Mesothelial cell of epicardium (in vitro differentiated cells): ENCODE results near the gene DPY19L1. TPM values are rescaled to one million over a fixed set of nuclear protein-coding genes. Genes with fewer than 3 reads are reported as not detected.
"Not testable (repeated sequence)": the region's sequence is repeated elsewhere in the genome, so short reads cannot be mapped to it uniquely, and the experiment has no call there.

Experiments used
- DNase-seq, 2 experiments: peaks; one replicate each; pipeline ENCODE4 v3.0.0; 2021; ENCODE audit warnings: low spot score in 2 of 2; ENCODE audit not compliant: unreplicated experiment in 2 of 2
- H3K27ac Mint-ChIP-seq: 2 replicates; pipeline ENCODE4 v1.8.0; 2021; ENCODE audit warnings: mixed read lengths
- H3K27me3 Mint-ChIP-seq: 2 replicates; pipeline ENCODE4 v1.8.0; 2021; ENCODE audit warnings: low read depth, mixed read lengths
- H3K36me3 Mint-ChIP-seq: 2 replicates; pipeline ENCODE4 v1.8.0; 2021; ENCODE audit warnings: mixed read lengths
- H3K4me1 Mint-ChIP-seq: 2 replicates; pipeline ENCODE4 v1.8.0; 2021; ENCODE audit warnings: mixed read lengths
- H3K4me3 Mint-ChIP-seq: 2 replicates; pipeline ENCODE4 v1.8.0; 2021; ENCODE audit warnings: mild to moderate bottlenecking, moderate library complexity, mixed read lengths
- H3K9me3 Mint-ChIP-seq: 2 replicates; pipeline ENCODE4 v1.8.0; 2021; ENCODE audit warnings: mixed read lengths
- CTCF ChIP-seq: fragments of 200-600 bp; sonication (generic); IDR thresholded peaks from one replicate; pipeline ENCODE4 v1.5.0; 2021; ENCODE audit warnings: antibody characterized with exemption; ENCODE audit not compliant: unreplicated experiment
- total RNA-seq: library from RNA; stranded (reverse); gene quantifications from 3 replicates; pipeline ENCODE4 v1.2.1, GENCODE V29; 2021

The DPY19L1 gene
- total RNA-seq, 1 donor from 2014 or later: 21.8 TPM

- no peak overlapping the region for H3K4me3 Mint-ChIP-seq
- H3K27me3 Mint-ChIP-seq: no peaks in the 10 kb centered on the region
- TF ChIP-seq CTCF: no peak
- no peak overlapping the region for H3K27ac Mint-ChIP-seq
- H3K9me3 Mint-ChIP-seq: peaks cover 13% of the 10 kb centered on the region
- DNase-seq: no peak
- H3K4me1 Mint-ChIP-seq: no peaks in the 10 kb centered on the region
- H3K36me3 Mint-ChIP-seq: peaks cover 15% of the 10 kb centered on the region
Measured at GRCh38 chr7:34958021-34958420, 79.3 kb downstream of the DPY19L1 start.

DNA sequence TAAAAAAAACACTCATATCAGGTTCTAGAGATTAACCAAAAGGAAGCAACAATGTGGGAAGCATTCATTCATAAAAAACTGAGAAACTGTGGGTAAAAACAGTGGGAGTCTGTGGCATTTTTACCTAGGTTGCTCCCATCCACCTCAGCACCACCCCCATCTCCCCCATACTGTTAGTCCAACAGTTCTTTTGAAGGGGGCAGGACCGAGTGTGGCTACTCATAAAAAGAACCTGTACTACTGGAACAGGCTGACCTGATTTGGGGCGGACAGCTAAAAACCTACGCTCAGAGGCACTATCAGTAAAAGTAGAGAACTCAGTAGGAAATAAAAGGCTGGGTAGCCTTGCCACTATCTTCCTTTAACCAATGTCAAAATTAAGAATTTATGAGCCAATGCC is 84.5 kb downstream of the DPY19L1 start:
- Mint-ChIP-seq H3K27me3 (no peaks in the 10 kb centered on the region), H3K9me3 (peaks cover 6% of the 10 kb centered on the region)
- TF ChIP-seq CTCF: no peak

DNA sequence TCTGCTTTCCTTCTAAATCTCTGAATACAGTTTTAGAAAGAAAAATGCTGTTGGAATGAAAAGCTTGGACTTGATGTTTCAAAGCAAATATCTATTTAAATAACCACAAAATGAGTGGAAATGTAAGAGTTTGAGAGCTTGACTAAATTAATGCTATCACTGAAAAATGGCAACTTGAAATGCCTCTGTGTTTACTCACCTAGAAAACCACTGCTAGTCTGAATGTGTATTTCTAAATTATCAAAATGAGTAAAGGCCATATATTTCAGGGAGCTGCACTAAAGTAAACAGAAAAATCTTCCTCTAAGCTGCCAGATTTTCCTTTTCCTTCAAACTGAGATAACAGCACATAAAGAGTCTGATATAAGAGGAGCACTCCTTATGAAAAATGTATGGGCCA is 87.9 kb downstream of the DPY19L1 start:
- no peak for TF ChIP-seq CTCF
- Mint-ChIP-seq H3K36me3 (peaks cover 8% of the 10 kb centered on the region), H3K4me3 (no peak overlapping the region), H3K27ac (peak overlapping the region; percentile 12), H3K9me3 (peaks cover 6% of the 10 kb centered on the region), H3K27me3 (no peaks in the 10 kb centered on the region), H3K4me1 (peaks cover 10% of the 10 kb centered on the region)
- DNase-seq: no peak

More for the DNA sequence above, 84.5 kb downstream of the DPY19L1 start:
- H3K27ac Mint-ChIP-seq: no peak overlapping the region
- DNase-seq: no peak
- H3K36me3 Mint-ChIP-seq: peaks cover 10% of the 10 kb centered on the region
- H3K4me3 Mint-ChIP-seq: no peak overlapping the region
- peaks cover 6% of the 10 kb centered on the region for H3K4me1 Mint-ChIP-seq

- H3K27me3 Mint-ChIP-seq, H3K4me3 Mint-ChIP-seq, H3K36me3 Mint-ChIP-seq, DNase-seq, H3K4me1 Mint-ChIP-seq, H3K9me3 Mint-ChIP-seq, H3K27ac Mint-ChIP-seq: not testable (repeated sequence)
Measured at GRCh38 chr7:34947427-34947826, 89.9 kb downstream of the DPY19L1 start.

- no peaks in the 10 kb centered on the region for H3K9me3 Mint-ChIP-seq
- DNase-seq: no peak
- H3K4me3 Mint-ChIP-seq: no peak overlapping the region
- no peak overlapping the region for H3K27ac Mint-ChIP-seq
- H3K36me3 Mint-ChIP-seq: peaks cover 2% of the 10 kb centered on the region
- peaks cover 10% of the 10 kb centered on the region for H3K4me1 Mint-ChIP-seq
- H3K27me3 Mint-ChIP-seq: no peaks in the 10 kb centered on the region
- no peak for TF ChIP-seq CTCF
Measured at GRCh38 chr7:34946486-34946885, 90.8 kb downstream of the DPY19L1 start.

GRCh38 chr7:34945894-34946477 is 91.3 kb downstream of the DPY19L1 start:
- not testable (repeated sequence) for H3K27ac Mint-ChIP-seq, H3K9me3 Mint-ChIP-seq, H3K27me3 Mint-ChIP-seq, H3K4me1 Mint-ChIP-seq, H3K4me3 Mint-ChIP-seq, DNase-seq, H3K36me3 Mint-ChIP-seq

DNA sequence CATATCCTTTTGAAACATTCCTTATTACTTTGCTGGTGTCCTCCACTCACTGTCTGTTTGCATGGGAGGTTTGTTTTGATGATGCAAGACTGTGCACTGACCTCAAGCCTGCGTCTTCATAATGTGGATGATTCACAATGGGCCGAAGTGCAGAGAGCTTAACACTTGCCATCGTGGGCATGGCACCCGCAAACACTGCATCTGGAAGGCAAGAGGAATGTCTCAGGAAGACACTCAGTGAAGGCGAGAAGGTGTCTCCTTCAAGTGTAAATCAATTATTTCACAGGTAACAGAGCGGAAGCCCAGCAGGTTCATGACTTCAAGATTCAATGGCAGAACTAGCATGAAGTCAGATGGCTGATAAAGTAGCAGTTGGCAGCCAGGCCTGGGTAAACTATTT is 98.1 kb downstream of the DPY19L1 start:
- H3K9me3 Mint-ChIP-seq: peaks cover 3% of the 10 kb centered on the region
- no peaks in the 10 kb centered on the region for H3K4me1 Mint-ChIP-seq
- H3K27me3 Mint-ChIP-seq: no peaks in the 10 kb centered on the region
- H3K4me3 Mint-ChIP-seq: no peak overlapping the region
- no peak overlapping the region for H3K27ac Mint-ChIP-seq
- H3K36me3 Mint-ChIP-seq: peaks cover 7% of the 10 kb centered on the region
- no peak for DNase-seq
- TF ChIP-seq CTCF: no peak

- peaks cover 10% of the 10 kb centered on the region for H3K36me3 Mint-ChIP-seq
- not testable (repeated sequence) for H3K9me3 Mint-ChIP-seq, H3K27me3 Mint-ChIP-seq, DNase-seq, H3K27ac Mint-ChIP-seq, H3K4me3 Mint-ChIP-seq, H3K4me1 Mint-ChIP-seq
Measured at GRCh38 chr7:34935735-34936165, 101.5 kb downstream of the DPY19L1 start.
